RWPE2 (cell line): ENCODE data around the gene ZNF429.
"Not testable (repeated sequence)": the region's sequence is repeated elsewhere in the genome, so short reads cannot be mapped to it uniquely, and the experiment has no call there.

Experiments used
- ATAC-seq: fragments of 200-7000 bp; cut with Tn5 transposase; 3 replicates; pipeline ENCODE4 v1.9.1; 2021; ENCODE audit warnings: low read depth
- DNase-seq: peaks from one replicate; pipeline ENCODE4 v3.0.0-alpha.2; 2020; ENCODE audit warnings: low spot score
- H3K27ac ChIP-seq: fragments of 450-650 bp; 2 replicates; pipeline ENCODE4 v1.5.1; 2017; ENCODE audit warnings: mild to moderate bottlenecking; ENCODE audit not compliant: poor library complexity, severe bottlenecking
- H3K27me3 ChIP-seq: fragments of 250-450 bp; sonication (Bioruptor Pico); 2 replicates; pipeline ENCODE4 v1.5.1; 2021; ENCODE audit warnings: mild to moderate bottlenecking, moderate library complexity; ENCODE audit not compliant: insufficient read depth, poor library complexity, severe bottlenecking
- H3K36me3 ChIP-seq: fragments of 250-450 bp; sonication (Bioruptor Pico); 2 replicates; pipeline ENCODE4 v1.5.1; 2020; ENCODE audit warnings: low read depth, mild to moderate bottlenecking, moderate library complexity
- H3K4me1 ChIP-seq: fragments of 250-450 bp; sonication (Bioruptor Pico); 2 replicates; pipeline ENCODE4 v1.5.1; 2021; ENCODE audit warnings: mild to moderate bottlenecking, moderate library complexity; ENCODE audit not compliant: insufficient read depth, poor library complexity, severe bottlenecking
- H3K4me3 ChIP-seq: fragments of 250-450 bp; sonication (Bioruptor Pico); 2 replicates; pipeline ENCODE4 v1.5.1; 2021; ENCODE audit warnings: mild to moderate bottlenecking, moderate library complexity; ENCODE audit not compliant: severe bottlenecking
- H3K9me3 ChIP-seq: fragments of 250-450 bp; sonication (Bioruptor Pico); 2 replicates; pipeline ENCODE4 v1.5.1; 2021; ENCODE audit warnings: mild to moderate bottlenecking, moderate library complexity; ENCODE audit not compliant: severe bottlenecking
- CTCF ChIP-seq: fragments of 450-650 bp; IDR thresholded peaks from one replicate; pipeline ENCODE4 v1.5.1; 2017; ENCODE audit warnings: mild to moderate bottlenecking, moderate library complexity; ENCODE audit not compliant: poor library complexity, severe bottlenecking

Gene ZNF429

GRCh38 chr19:21564406-21564805 lies 59.0 kb downstream of the ZNF429 start:
- Histone ChIP-seq H3K36me3 (no peaks in the 10 kb centered on the region), H3K27ac (no peak overlapping the region), H3K27me3 (no peaks in the 10 kb centered on the region), H3K4me3 (no peak overlapping the region), H3K9me3 (peaks cover 7% of the 10 kb centered on the region), H3K4me1 (no peaks in the 10 kb centered on the region)
- DNase-seq (no peak), ATAC-seq (no peak)
- no peak for TF ChIP-seq CTCF

DNA sequence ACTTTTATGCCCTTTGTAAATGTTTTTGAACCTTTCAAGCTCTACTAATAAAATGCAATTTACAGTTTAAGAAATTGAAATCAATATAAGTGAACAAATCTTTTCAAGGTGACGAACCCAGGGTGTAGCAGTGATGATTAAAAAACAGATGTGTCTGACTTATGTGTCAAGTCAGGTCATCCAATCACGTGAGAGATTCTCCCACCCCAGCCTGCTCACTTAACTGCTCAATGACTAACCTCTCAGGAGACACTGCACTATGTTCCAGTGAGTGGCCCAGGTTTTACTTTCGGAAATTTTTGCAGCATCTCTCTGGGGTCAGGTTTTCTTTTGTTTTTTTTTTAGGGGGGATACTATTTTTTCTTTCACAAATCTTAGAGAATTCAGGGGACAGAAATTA lies 60.7 kb downstream of the ZNF429 start:
- Histone ChIP-seq H3K4me3 (no peak overlapping the region), H3K27me3 (no peaks in the 10 kb centered on the region), H3K9me3 (peaks cover 4% of the 10 kb centered on the region), H3K27ac (no peak overlapping the region), H3K36me3 (no peaks in the 10 kb centered on the region), H3K4me1 (no peaks in the 10 kb centered on the region)
- ATAC-seq, result no peak
- no peak for TF ChIP-seq CTCF
- no peak for DNase-seq

- H3K27ac ChIP-seq, DNase-seq, H3K36me3 ChIP-seq, H3K27me3 ChIP-seq, H3K4me1 ChIP-seq, ATAC-seq, H3K4me3 ChIP-seq: not testable (repeated sequence)
- peaks cover 17% of the 10 kb centered on the region for H3K9me3 ChIP-seq
Measured at GRCh38 chr19:21567806-21568205, 62.4 kb downstream of the ZNF429 start.

DNA sequence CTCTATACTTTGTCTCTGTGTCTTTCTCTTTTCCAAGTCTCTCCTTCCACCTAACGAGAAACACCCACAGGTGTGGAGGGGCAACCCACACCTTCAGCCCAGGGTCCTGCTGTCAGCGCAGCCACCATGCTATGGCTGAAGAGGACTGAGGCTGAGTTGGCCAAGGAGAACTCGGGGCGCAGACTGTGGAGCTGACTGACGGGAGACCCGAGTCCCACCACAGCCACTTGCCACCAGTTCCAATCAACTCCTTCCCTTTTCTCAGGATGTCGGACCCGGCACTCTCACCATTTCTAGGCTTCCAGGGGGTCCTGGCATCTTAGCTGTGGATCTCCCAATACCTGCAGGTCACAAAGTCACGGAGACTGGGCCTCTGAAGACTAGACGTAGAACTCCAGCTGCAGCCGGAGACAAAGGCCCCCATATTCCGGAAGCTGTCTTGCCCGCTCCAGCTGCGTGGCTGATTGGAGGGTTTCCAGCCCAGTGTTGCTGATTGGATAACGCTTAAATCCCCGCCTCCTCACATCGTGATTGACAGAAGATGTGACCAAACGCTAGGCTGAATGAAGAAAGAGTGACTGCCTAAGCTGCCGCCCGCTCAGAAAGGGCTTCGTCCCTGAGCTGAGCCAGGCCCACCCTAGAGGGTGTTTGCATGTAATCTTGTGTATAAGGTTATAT lies 63.6 kb downstream of the ZNF429 start:
- TF ChIP-seq CTCF, result no peak
- no peak for ATAC-seq
- H3K27ac ChIP-seq, result no peak overlapping the region
- H3K27me3 ChIP-seq, result no peaks in the 10 kb centered on the region
- H3K4me3 ChIP-seq, result no peak overlapping the region
- H3K9me3 ChIP-seq, result peaks cover 19% of the 10 kb centered on the region
- no peaks in the 10 kb centered on the region for H3K4me1 ChIP-seq
- no peak for DNase-seq
- H3K36me3 ChIP-seq, result no peaks in the 10 kb centered on the region

- TF ChIP-seq CTCF, result no peak
- Histone ChIP-seq H3K27me3 (no peaks in the 10 kb centered on the region), H3K4me1 (no peaks in the 10 kb centered on the region), H3K4me3 (no peak overlapping the region), H3K36me3 (no peaks in the 10 kb centered on the region), H3K27ac (no peak overlapping the region), H3K9me3 (peaks cover 19% of the 10 kb centered on the region)
- DNase-seq (no peak), ATAC-seq (no peak)
Measured at GRCh38 chr19:21569494-21569865, 64.1 kb downstream of the ZNF429 start.
